Measurements from ENCODE around the gene HNF4A. TPM values are rescaled to one million over a fixed set of nuclear protein-coding genes. Genes with fewer than 3 reads are reported as not detected.

Gene HNF4A
- total and polyA plus RNA-seq, 2 of the 13 experiments (the other 11 are each of a cell fraction or from before 2014, with no cell fraction given), result 80.9 to 169 TPM

- no peak for TF ChIP-seq TEAD2 (CRISPR knock-in tag; IDR thresholded peaks at IDR 0.05)
Observed at GRCh38 chr20:44343162-44343675, 12.3 kb upstream of the HNF4A start (continued).

- CTCF ChIA-PET (ENCODE audit: low intra/inter-chr PET ratio, low total read pairs), result no interaction called here
- 98% methylated on average over 4 of the region's 4 CpGs for WGBS (ENCODE audit: low lambda C conversion rate)
- Histone ChIP-seq H3K4me3 (replicated peaks in 1 of 3; ENCODE audit: insufficient read depth in 1 of 3, low read depth in 2 of 3, low read length in 3 of 3) (no peak overlapping the region), H3K9ac (ENCODE audit: insufficient read depth, low read depth, low read length) (no peak overlapping the region), H3K9me3 (ENCODE audit: low read length) (no peaks in the 10 kb centered on the region), H3K27ac (ENCODE audit: extremely low read length, insufficient read depth, low read length) (no peak overlapping the region), H4K20me1 (ENCODE audit: insufficient read depth, low read length) (no peaks in the 10 kb centered on the region), H3K79me2 (ENCODE audit: insufficient read depth, low read length) (no peaks in the 10 kb centered on the region), H3K4me1 (ENCODE audit: insufficient read depth, low read length) (peaks cover 19% of the 10 kb centered on the region), H3K4me2 (ENCODE audit: low read depth, low read length) (no peak overlapping the region), H3K36me3 (replicated peaks in 1 of 2; ENCODE audit: control insufficient read depth in 1 of 2, insufficient read depth in 2 of 2, low read length in 2 of 2) (no peaks in the 10 kb centered on the region), H3K27me3 (ENCODE audit: control insufficient read depth in 1 of 2, insufficient read depth in 2 of 2, low read length in 2 of 2) (no peaks in the 10 kb centered on the region), H2AFZ (ENCODE audit: low read length) (no peak overlapping the region)
- BruUV-seq (replicated peaks), result no TSS peak
- FAIRE-seq (no peak), ATAC-seq (no peak), DNase-seq (ENCODE audit: low spot score) (no peak)
- TF ChIP-seq REPIN1 (CRISPR knock-in tag; IDR thresholded peaks at IDR 0.05; ENCODE audit: borderline replicate concordance, low read depth) (no peak), YEATS4 (CRISPR knock-in tag; IDR thresholded peaks at IDR 0.05; ENCODE audit: borderline replicate concordance) (no peak), ATAD3A (CRISPR knock-in tag; IDR thresholded peaks at IDR 0.05) (no peak), ZFX (CRISPR knock-in tag; IDR thresholded peaks at IDR 0.05; ENCODE audit: low read depth) (no peak), FOXO1 (CRISPR knock-in tag; IDR thresholded peaks at IDR 0.05) (no peak), ISL2 (CRISPR knock-in tag; IDR thresholded peaks at IDR 0.05) (no peak), ATF6 (CRISPR knock-in tag; conservative IDR thresholded peaks at IDR 0.05) (no peak), BHLHE40 (IDR thresholded peaks at IDR 0.05; ENCODE audit: low read length) (no peak), ZBTB20 (CRISPR knock-in tag; IDR thresholded peaks at IDR 0.05; ENCODE audit: borderline replicate concordance, low read depth) (no peak), ZNF136 (CRISPR knock-in tag; IDR thresholded peaks at IDR 0.05; ENCODE audit: low read depth) (no peak), ZNF326 (CRISPR knock-in tag; IDR thresholded peaks at IDR 0.05; ENCODE audit: borderline replicate concordance) (no peak), ZNF792 (CRISPR knock-in tag; IDR thresholded peaks at IDR 0.05) (no peak), KLF15 (CRISPR knock-in tag; IDR thresholded peaks at IDR 0.05; ENCODE audit: borderline replicate concordance) (no peak), ZNF609 (CRISPR knock-in tag; IDR thresholded peaks at IDR 0.05; ENCODE audit: borderline replicate concordance) (no peak), KAT7 (CRISPR knock-in tag; IDR thresholded peaks at IDR 0.05; ENCODE audit: borderline replicate concordance) (no peak), MIER3 (CRISPR knock-in tag; IDR thresholded peaks at IDR 0.05; ENCODE audit: borderline replicate concordance) (no peak)
- in situ Hi-C loops (cut with HindIII; ENCODE audit: extremely low pct_ligation_motif_present, low pct_unique_long_range_greater_than_20kb) (no loop called here), intact Hi-C loops (cut with micrococcal nuclease; ENCODE audit: unreplicated experiment) (no loop called here)
- POLR2A ChIA-PET, result no interaction called here
Observed at GRCh38 chr20:44344723-44345122, 10.8 kb upstream of the HNF4A start.
